ENCODE measurements around the gene POMT2.
A peak's percentile ranks its signal among the peaks of the same experiment; 100 is the strongest.
"Not testable (repeated sequence)": the region's sequence is repeated elsewhere in the genome, so short reads cannot be mapped to it uniquely, and the experiment has no call there.

Gene POMT2

DNA sequence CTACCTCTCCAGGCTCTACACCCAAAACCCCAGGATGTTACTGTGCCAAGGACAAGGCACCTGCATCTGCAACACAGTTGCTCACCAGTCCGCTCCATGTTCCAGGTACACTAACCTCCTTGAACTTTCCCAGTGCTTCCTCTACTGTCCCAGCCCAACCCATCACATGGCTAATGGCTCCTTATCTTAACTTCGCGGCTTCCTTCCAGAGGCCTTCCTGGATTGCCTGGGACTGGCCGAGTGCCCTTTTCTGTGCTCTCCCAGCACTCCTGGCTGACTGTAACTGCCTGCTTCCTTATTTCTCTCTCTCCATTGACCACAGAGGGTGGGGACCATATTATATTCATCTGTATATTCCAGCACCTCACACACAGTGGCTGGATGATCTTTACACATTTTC lies 20.9 kb downstream of the POMT2 start:
- DNase-seq = no peak

GRCh38 chr14:77296906-77297305 lies 23.8 kb downstream of the POMT2 start:
- DNase-seq = no peak

- no peak for DNase-seq
Measured at GRCh38 chr14:77296155-77296554, 24.5 kb downstream of the POMT2 start.

DNA sequence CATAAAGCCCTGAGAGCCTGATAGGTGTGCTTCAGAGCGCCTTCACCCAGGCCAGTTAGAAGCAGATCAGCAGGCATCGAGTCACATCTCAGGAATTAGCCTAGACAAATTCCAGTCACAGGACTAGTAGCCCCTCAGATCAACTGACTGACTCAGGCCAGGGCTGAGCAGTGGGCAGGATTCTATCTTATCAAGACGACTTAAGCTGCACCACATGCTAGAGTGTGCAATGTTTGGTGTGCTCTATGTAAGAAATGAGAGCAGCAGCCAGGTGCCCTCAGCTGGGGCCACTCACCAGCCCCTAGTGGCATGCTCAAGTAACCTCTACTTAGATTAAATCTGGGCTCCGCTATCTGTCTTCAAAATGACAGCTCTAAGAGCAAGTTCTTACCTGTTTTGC lies 30.0 kb downstream of the POMT2 start:
- DNase-seq = no peak

DNA sequence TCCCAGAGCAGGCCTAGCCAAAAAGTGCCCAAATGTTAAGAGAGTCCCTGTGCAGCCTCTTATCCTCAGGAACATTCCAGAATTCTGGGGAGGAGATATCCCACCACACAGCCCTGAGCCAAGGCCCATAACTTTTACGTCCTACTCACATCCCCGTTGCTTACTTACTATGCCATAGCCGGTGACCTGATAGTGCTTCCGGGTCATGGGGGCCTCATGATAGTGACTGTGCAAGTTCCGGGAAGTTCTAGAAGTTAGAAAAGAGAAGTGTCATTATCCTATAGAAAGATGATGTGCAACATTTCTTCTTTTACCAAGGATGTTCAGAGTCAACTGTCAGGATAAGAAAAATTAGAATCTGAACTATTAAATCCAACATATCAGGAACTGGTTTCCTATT lies 34.1 kb downstream of the POMT2 start:
- DNase-seq = no peak

- DNase-seq = peak; percentile 81
Measured at GRCh38 chr14:77284466-77284865, 36.2 kb downstream of the POMT2 start.

DNA sequence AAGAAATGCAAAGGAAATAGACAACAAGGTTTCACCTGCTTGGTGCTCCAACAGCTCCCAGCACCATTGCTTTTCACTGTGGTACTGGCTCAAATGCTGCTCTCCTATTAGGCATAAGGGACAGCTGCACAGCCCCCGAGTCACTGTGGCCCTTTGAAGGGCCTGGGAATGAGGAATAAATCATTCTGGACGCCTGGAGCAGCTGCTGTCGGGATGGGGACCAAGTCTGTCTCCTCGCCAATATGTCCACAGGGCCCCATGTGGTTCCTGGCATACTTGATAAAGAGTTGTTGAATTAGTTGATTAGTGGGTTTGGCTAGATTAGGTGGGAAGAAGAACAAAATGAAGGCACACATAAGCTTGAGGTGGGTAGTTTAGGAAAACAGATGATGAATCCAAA lies 36.6 kb downstream of the POMT2 start:
- DNase-seq = no peak

GRCh38 chr14:77281852-77282410 lies 38.8 kb downstream of the POMT2 start:
- no peak for DNase-seq

DNA sequence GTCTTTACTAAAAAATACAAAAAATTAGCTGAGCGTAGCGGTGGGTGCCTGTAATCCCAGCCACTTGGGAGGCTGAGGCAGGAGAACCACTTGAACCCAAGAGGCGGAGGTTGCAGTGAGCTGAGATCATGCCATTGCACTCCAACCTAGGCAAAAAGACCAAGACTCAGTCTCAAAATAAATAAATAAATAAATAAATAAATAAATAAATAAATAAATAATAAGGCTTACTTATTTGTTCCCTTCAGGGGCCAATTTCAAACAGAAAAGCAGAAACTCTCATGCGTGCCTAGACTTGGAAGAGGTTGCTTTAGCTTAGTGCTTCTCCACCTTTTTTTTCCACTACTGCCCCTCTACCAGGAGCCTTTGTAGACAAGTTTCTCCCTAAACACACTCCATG lies 39.8 kb downstream of the POMT2 start:
- DNase-seq = not testable (repeated sequence)

- no peak for DNase-seq
Measured at GRCh38 chr14:77279719-77280118, 41.0 kb downstream of the POMT2 start.

- no peak for DNase-seq
Measured at GRCh38 chr14:77278461-77279230, 42.0 kb downstream of the POMT2 start.

GRCh38 chr14:77276959-77277358 lies 43.7 kb downstream of the POMT2 start:
- DNase-seq = no peak

- DNase-seq = no peak
Measured at GRCh38 chr14:77276295-77276935, 44.3 kb downstream of the POMT2 start.

- DNase-seq = peak; percentile 96
Measured at GRCh38 chr14:77275601-77276017, 45.1 kb downstream of the POMT2 start.

DNA sequence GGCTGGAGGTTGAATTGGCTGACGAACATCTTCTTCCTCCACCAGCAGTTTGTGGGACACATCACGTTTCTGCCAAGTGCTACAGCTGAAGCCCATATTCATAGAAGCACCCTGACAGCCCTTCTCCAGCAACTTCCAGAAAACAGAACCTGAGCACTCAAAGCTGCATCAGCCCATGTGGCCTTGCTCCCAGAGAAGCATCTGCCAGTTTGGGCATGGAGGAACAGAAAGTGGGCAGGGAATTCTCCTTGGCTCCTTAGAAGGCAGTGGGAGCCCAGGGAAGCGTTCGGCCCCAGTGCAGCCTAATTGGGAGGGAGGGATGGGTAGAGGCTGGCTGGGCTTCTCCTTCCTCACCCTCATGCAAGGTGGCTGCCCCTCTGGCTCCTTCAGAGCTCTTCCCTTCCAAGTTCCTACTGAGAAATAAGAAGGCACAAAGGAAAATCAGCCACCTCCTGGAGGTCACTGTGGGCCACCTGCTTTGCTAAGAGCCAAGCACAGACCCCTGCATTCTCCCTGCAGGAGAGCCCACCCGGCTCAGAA lies 45.6 kb downstream of the POMT2 start:
- DNase-seq = peak; percentile 46

DNA sequence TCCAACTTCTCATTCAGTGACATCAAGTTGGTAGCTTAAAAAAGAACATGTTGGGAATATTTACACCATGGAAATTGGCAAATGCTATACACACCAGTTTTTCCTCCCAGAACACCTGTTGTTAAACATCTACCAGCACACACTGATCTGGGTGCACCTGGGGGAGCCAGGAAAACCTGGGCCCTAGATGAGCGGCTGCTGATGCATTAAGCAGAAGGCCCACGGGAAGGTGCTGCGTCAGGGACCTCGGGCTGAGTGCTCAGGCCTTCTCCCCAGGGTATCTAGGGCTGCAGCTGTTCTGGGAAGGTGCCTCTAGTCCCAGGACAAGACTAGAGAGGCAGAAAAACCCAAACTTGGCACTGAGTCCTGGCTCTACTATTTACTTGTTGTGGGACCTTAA lies 46.9 kb downstream of the POMT2 start:
- DNase-seq = no peak

- DNase-seq = no peak
Measured at GRCh38 chr14:77272261-77272660, 48.4 kb downstream of the POMT2 start.

- no peak for DNase-seq
Measured at GRCh38 chr14:77271113-77271710, 49.5 kb downstream of the POMT2 start, which contains the start of gene NGB. Gene NGB, minus strand, starts transcription at chr14:77271206. Its CDS starts 269 bp downstream, at chr14:77270937.

DNA sequence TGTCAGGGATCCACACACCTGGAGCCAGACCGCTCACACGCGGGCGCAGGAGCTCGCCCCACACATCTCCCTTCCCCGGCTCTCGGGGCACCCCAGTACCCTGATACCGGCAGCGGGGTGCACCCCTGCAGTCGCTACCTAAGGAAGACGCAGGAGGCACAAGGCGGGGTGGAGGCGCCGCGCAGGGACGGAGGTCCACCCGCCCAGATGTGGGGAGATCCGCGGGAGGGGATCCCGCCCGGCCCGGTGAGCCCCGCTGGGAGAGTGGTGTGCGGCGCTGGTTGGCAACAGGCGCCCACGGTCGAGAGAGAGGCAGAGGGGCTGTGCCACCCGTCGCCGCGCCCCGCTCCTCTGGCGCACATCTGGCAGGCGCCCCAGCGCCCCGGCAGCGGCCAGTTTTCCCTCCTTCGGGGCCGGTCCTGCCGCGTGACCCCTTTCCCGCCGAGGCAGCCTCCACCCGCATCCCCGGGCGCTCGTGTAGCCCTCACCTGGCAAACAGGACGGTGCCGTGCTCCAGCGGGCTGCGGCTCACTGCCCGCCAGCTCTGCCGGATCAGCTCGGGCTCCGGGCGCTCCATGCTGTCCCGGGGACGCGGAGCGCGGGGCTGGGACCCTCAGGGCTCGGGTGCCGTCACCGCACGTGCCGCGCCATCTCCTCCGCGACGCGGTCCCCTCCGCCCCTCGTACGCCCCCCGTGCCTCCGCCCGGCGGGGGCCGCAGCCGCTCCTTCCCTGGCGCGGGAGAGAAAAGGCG lies 50.1 kb downstream of the POMT2 start:
- no peak for DNase-seq

- DNase-seq = peak; percentile 82
Measured at GRCh38 chr14:77268989-77269600, 51.6 kb downstream of the POMT2 start.

- DNase-seq = peak; percentile 55
Measured at GRCh38 chr14:77267937-77268699, 52.6 kb downstream of the POMT2 start.

Data from NCI-H1694 (cell line).